PC-3 (cell line): ENCODE data around the gene HMGXB4.

Source experiments
- CTCF ChIP-seq: fragments of 300-600 bp; sonication (generic); conservative IDR thresholded peaks from 2 replicates; pipeline ENCODE4 v1.5.1; 2017; ENCODE audit warnings: antibody characterized with exemption, low read depth, mild to moderate bottlenecking, low read length
- EZH2 ChIP-seq: fragments of 300-600 bp; sonication (generic); IDR thresholded peaks from one replicate; pipeline ENCODE4 v1.6.1; 2017; ENCODE audit warnings: antibody characterized with exemption, mild to moderate bottlenecking, low read length; ENCODE audit not compliant: unreplicated experiment
- EZH2phosphoT487 ChIP-seq: fragments of 300-600 bp; sonication (generic); IDR thresholded peaks from 2 replicates; pipeline ENCODE4 v1.6.1; 2018; ENCODE audit warnings: mild to moderate bottlenecking, antibody characterized with exemption, low read length, borderline replicate concordance

- TF ChIP-seq EZH2 = no peak
- no peak for TF ChIP-seq CTCF
- TF ChIP-seq EZH2phosphoT487 = no peak
Measured at GRCh38 chr22:35325209-35325608, 67.9 kb downstream of the HMGXB4 start.
